DND-41 (cell line): ENCODE data around the gene DNAJC30.
"Not testable (repeated sequence)": the region's sequence is repeated elsewhere in the genome, so short reads cannot be mapped to it uniquely, and the experiment has no call there.

Experiments used
- ATAC-seq: fragments of 200-7000 bp; cut with Tn5 transposase; 3 replicates; pipeline ENCODE4 v1.9.1; 2021; ENCODE audit warnings: low read depth; ENCODE audit not compliant: insufficient read depth
- DNase-seq: peaks from one replicate; pipeline ENCODE4 v3.0.0-alpha.2; 2020
- H2AFZ ChIP-seq: 2 replicates; pipeline ENCODE4 v1.6.0; 2012; ENCODE audit warnings: low read depth, low read length
- H3K27ac ChIP-seq: 2 replicates; pipeline ENCODE4 v1.5.1; 2012; ENCODE audit warnings: low read length, inconsistent platforms
- H3K27me3 ChIP-seq: fragments of 200-600 bp; sonication (generic); 2 replicates; pipeline ENCODE4 v1.6.0; 2012; ENCODE audit warnings: low read length, mild to moderate bottlenecking, inconsistent platforms; ENCODE audit not compliant: insufficient read depth, poor library complexity
- H3K36me3 ChIP-seq: 2 replicates; pipeline ENCODE4 v1.5.1; 2012; ENCODE audit warnings: low read length, inconsistent platforms; ENCODE audit not compliant: insufficient read depth
- H3K4me1 ChIP-seq: 2 replicates; pipeline ENCODE4 v1.5.1; 2012; ENCODE audit warnings: mild to moderate bottlenecking, low read length; ENCODE audit not compliant: insufficient read depth
- H3K4me2 ChIP-seq: 2 replicates; pipeline ENCODE4 v1.6.0; 2012; ENCODE audit warnings: mild to moderate bottlenecking, moderate library complexity, low read length, inconsistent platforms; ENCODE audit not compliant: insufficient read depth
- H3K4me3 ChIP-seq, 2 experiments: fragments of 200-600 bp in 1 of 2; shearing (Covaris generic) in 1 of 2; 2 replicates each; pipeline ENCODE4 v1.5.1; 2012 to 2016; ENCODE audit warnings: inconsistent platforms in 2 of 2, low read length in 2 of 2, mild to moderate bottlenecking in 2 of 2, low read depth in 1 of 2, moderate library complexity in 1 of 2
- H3K79me2 ChIP-seq: 2 replicates; pipeline ENCODE4 v1.6.0; 2012; ENCODE audit warnings: low read length, inconsistent platforms; ENCODE audit not compliant: insufficient read depth
- H3K9ac ChIP-seq: 2 replicates; pipeline ENCODE4 v1.6.0; 2012; ENCODE audit warnings: low read depth, mild to moderate bottlenecking, inconsistent platforms, low read length, moderate library complexity
- H3K9me3 ChIP-seq: 2 replicates; pipeline ENCODE4 v1.5.1; 2012; ENCODE audit warnings: low read length, moderate library complexity, mild to moderate bottlenecking, inconsistent platforms; ENCODE audit not compliant: insufficient read depth, severe bottlenecking
- H4K20me1 ChIP-seq: 2 replicates; pipeline ENCODE4 v1.6.0; 2012; ENCODE audit warnings: low read length; ENCODE audit not compliant: insufficient read depth
- CTCF ChIP-seq: IDR thresholded peaks from 2 replicates; pipeline ENCODE4 v1.5.1; 2012; ENCODE audit warnings: borderline replicate concordance, low read length, moderate library complexity, mild to moderate bottlenecking; ENCODE audit not compliant: poor library complexity, severe bottlenecking; ENCODE audit errors: extremely low read depth
- EZH2 ChIP-seq: IDR thresholded peaks from 3 replicates; pipeline ENCODE4 v1.6.1; 2012; ENCODE audit warnings: borderline replicate concordance, low read depth, mild to moderate bottlenecking, moderate library complexity, low read length, inconsistent platforms; ENCODE audit not compliant: severe bottlenecking

Gene DNAJC30

GRCh38 chr7:73715648-73716317, 32.5 kb upstream of the DNAJC30 start:
- Histone ChIP-seq H3K4me2 (no peak overlapping the region), H2AFZ (no peak overlapping the region), H3K36me3 (no peaks in the 10 kb centered on the region), H3K27ac (no peak overlapping the region), H4K20me1 (peaks cover 40% of the 10 kb centered on the region), H3K4me3 (no peak overlapping the region), H3K9ac (no peak overlapping the region), H3K79me2 (no peaks in the 10 kb centered on the region), H3K27me3 (peaks cover 17% of the 10 kb centered on the region), H3K9me3 (no peaks in the 10 kb centered on the region), H3K4me1 (peaks cover 18% of the 10 kb centered on the region)
- ATAC-seq (peak; percentile 39; the same call in 1 of the 3 replicates), DNase-seq (no peak)
- TF ChIP-seq EZH2 (no peak), CTCF (no peak)

GRCh38 chr7:73713319-73713718, 30.1 kb upstream of the DNAJC30 start:
- not testable (repeated sequence) for ATAC-seq, H3K4me2 ChIP-seq, H3K36me3 ChIP-seq, H3K79me2 ChIP-seq, DNase-seq, H2AFZ ChIP-seq, H3K9me3 ChIP-seq, H3K27ac ChIP-seq, H3K4me3 ChIP-seq, H3K9ac ChIP-seq
- Histone ChIP-seq H3K27me3 (peaks cover 17% of the 10 kb centered on the region), H3K4me1 (peaks cover 15% of the 10 kb centered on the region), H4K20me1 (peaks cover 32% of the 10 kb centered on the region)

GRCh38 chr7:73712773-73713172, 29.5 kb upstream of the DNAJC30 start:
- peaks cover 10% of the 10 kb centered on the region for H3K4me1 ChIP-seq

GRCh38 chr7:73708961-73709549, 25.8 kb upstream of the DNAJC30 start:
- peaks cover 12% of the 10 kb centered on the region for H3K4me1 ChIP-seq

More at GRCh38 chr7:73712773-73713172, 29.5 kb upstream of the DNAJC30 start:
- Histone ChIP-seq H3K27ac (no peak overlapping the region), H3K9me3 (no peaks in the 10 kb centered on the region), H3K79me2 (no peaks in the 10 kb centered on the region), H2AFZ (no peak overlapping the region), H3K4me3 (no peak overlapping the region), H3K27me3 (peaks cover 17% of the 10 kb centered on the region), H4K20me1 (peaks cover 28% of the 10 kb centered on the region), H3K9ac (no peak overlapping the region), H3K36me3 (no peaks in the 10 kb centered on the region), H3K4me2 (no peak overlapping the region)
- ATAC-seq (no peak), DNase-seq (no peak)
- TF ChIP-seq EZH2: no peak

More at GRCh38 chr7:73708961-73709549, 25.8 kb upstream of the DNAJC30 start:
- no peak overlapping the region for H3K4me3 ChIP-seq
- DNase-seq (no peak), ATAC-seq (no peak)
- no peaks in the 10 kb centered on the region for H3K36me3 ChIP-seq
- peaks cover 3% of the 10 kb centered on the region for H3K27me3 ChIP-seq
- no peaks in the 10 kb centered on the region for H3K79me2 ChIP-seq
- no peak overlapping the region for H3K27ac ChIP-seq
- no peak overlapping the region for H3K4me2 ChIP-seq
- no peak overlapping the region for H3K9ac ChIP-seq
- H2AFZ ChIP-seq: no peak overlapping the region
- peaks cover 20% of the 10 kb centered on the region for H4K20me1 ChIP-seq
- TF ChIP-seq CTCF: no peak
- no peaks in the 10 kb centered on the region for H3K9me3 ChIP-seq
